ENCODE measurements around the gene ASB12.
"Not testable (repeated sequence)": the region's sequence is repeated elsewhere in the genome, so short reads cannot be mapped to it uniquely, and the experiment has no call there.

Gene ASB12

DNA sequence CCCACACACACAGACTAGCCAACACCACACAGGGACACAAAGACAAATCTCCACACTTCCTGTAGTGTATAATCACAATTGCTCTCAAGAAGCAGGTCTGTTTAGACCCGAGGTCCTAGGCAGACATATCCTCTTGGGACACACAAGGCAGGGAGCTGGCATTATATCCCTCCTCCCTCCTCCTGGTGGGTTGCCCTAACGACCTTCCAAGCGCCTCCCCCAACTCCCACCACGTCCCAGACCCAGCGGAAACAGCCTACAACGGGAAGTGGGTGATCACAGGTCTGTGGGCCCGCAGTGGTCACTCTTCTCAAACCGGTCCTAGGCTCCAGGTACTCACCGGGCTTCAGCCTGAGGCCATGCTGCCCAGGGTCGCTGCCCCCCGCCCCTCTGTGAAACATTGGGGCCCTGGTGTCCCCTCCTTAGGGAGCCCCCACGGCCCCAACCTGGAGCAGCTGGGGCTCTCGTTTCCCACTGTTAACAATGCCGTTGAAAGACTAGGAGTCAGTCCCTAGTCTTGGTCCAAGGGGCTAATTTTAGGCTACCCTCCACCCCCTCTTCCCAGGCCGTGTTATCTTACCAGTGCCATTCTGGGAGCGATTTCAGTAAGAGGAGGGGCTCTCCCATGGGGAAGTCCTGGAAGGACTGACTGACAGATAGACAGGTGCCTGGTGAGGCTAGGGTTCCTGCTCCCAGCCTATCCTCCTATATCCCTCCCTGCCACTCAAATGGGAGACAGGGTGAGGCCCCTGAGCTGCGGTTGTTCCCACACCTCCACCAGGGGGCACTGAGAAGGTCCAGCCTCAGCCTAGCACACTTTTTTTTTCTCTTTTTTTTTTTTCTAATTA is at the start of gene ASB12:
Gene ASB12, minus strand, starts transcription at position 485 of the 848 bp plus-strand sequence. CDS start 4,957 bp downstream, outside the sequence.
- no peak for DNase-seq (ENCODE audit: low spot score)

DNA sequence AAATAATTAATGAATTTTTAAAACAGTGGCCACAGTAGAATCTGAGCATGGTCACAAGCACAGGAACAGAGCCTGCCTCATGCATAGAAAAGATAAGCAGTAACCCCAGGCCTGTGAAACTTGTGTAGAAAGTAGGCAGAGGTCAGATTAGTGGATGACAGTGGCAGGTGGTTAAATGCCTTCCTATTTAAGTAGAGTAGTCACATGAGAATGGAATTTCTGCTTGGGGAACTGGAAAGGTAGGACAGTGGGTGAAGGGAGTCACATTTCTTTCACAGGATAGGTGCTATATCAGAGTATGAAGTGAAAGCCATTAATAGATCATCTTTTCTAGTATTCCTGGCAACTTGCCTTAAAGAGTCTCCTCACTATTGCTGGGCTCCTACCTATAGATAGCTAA is 34.9 kb upstream of the ASB12 start:
- no peak for DNase-seq (ENCODE audit: low spot score)

GRCh38 chrX:64229154-64229553 is 1.3 kb downstream of the ASB12 start:
- DNase-seq (ENCODE audit: low spot score): no peak

- no peak for DNase-seq (ENCODE audit: low spot score)
Measured at GRCh38 chrX:64218023-64218422, 12.4 kb downstream of the ASB12 start.

GRCh38 chrX:64213989-64214388 is 16.4 kb downstream of the ASB12 start:
- not testable (repeated sequence) for DNase-seq (ENCODE audit: low spot score)

DNA sequence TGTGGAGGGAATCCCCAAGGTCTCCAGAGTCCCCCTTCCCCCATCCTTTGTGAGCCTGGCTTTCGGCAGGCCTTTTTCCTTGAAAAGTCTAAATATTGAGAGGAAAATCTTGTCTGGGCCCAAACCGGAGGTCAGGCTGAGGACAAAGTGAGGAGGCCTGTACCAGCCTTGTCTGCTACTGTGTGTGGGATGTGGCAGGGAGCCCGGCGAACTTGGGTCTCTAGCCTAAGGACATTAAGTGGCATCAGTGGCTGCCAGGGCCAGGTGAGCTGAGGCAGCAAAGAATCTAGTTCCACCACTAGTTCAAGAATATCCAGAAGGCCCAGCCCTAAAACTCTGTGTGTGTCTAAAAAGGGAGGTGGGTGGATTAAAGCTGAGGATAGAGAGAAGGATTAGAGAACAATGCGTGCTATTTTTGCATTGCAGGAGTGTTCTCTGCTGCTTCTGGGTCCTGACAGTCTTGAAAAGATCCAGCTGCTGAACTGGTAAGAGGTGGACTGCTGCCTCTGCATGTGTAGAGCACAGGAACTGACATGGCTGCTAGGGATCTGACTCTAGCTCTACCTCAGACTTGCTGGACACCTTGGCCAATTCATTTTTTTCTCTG is 23.7 kb downstream of the ASB12 start:
- no peak for DNase-seq (ENCODE audit: low spot score)

DNA sequence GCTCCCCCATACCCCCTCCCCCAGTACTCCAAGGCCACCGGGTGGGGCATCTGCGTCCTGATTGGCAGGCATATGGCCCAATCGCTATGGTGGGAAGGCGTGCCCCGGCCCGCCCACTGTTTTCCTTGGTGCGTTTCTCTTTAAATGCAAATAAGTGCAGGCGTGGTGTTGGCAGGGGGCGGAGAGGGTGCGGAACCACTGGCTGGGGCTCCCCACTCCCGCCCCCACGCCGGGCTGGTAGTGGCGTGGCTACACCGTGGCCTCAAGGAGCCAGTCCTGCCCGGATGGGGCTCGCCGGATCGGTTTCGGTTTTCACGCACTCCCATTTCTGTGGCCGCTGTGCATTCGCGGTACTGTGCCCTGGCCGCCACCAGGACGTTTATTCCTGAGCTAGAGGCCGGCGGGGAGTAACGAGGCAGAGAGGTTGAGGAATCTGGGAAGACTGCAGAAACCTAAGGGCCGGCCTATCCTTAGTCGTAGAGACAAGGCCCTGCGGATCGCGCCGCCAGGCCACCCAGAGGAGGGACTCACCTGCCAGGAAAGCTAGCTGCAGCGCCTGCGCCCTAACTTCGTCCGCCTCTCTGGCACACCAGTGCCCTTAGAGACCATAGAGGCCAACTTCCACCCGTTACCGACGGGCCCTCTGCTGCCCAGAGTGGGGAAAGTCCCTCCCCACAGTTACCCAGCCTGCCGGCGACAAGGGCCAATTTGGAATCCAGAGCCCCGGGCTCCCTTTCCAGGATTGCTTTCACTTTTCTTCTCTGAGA is 24.5 kb downstream of the ASB12 start:
- DNase-seq (ENCODE audit: low spot score): peak; percentile 60

- no peak for DNase-seq (ENCODE audit: low spot score)
Measured at GRCh38 chrX:64205441-64205734, 25.0 kb downstream of the ASB12 start, which contains the start of gene AMER1. TSS of gene AMER1 (minus strand) at chrX:64205708. CDS start at chrX:64193286, 12,422 bp downstream.

DNA sequence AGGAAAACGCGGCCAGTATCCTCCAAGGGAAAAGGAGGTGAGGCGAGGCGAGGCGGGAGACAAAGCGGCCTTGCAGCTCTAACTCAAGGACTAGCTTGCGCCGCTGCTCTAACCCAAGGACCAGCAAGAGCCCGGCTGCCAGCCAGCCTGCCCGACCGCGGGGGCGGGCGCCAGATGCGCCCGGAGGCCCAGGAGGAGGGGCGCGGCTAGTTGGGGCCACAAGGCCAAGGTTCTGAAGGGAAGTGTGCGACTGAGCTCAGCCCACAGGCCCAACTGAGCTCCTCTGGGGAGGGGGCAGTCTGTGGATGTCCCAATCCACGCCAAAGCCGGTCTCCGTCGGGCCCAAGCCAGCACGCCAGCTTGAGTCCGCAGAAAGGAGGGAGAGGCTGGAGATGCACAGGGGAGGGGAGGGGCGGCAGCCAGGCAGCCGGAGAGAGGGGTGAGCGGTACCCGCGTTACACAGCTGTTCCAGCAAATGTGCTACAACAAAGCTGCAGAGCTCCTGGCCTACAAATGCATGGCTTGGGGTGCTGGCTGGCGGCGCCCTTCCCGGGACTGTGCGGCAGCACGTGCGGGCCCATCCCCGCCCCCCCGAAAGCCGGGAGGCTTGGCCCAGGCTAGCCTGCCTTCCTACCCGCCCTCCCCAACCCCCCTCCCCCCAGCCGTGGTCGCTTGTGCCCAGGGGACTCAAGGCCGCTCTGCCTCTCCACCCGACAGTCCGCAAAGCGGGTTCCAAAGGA is 25.5 kb downstream of the ASB12 start:
- no peak for DNase-seq (ENCODE audit: low spot score)

GRCh38 chrX:64204252-64204651 is 26.2 kb downstream of the ASB12 start:
- DNase-seq (ENCODE audit: low spot score): peak; percentile 5

GRCh38 chrX:64202808-64203325 is 27.5 kb downstream of the ASB12 start:
- DNase-seq (ENCODE audit: low spot score): no peak

- no peak for DNase-seq (ENCODE audit: low spot score)
Measured at GRCh38 chrX:64198036-64198435, 32.4 kb downstream of the ASB12 start.

- DNase-seq (ENCODE audit: low spot score): no peak
Measured at GRCh38 chrX:64196606-64197005, 33.8 kb downstream of the ASB12 start.

- no peak for DNase-seq (ENCODE audit: low spot score)
Measured at GRCh38 chrX:64195862-64196261, 34.5 kb downstream of the ASB12 start.

GRCh38 chrX:64192673-64193072 is 37.7 kb downstream of the ASB12 start:
- no peak for DNase-seq (ENCODE audit: low spot score)

- DNase-seq (ENCODE audit: low spot score): no peak
Measured at GRCh38 chrX:64192040-64192439, 38.4 kb downstream of the ASB12 start.

DNA sequence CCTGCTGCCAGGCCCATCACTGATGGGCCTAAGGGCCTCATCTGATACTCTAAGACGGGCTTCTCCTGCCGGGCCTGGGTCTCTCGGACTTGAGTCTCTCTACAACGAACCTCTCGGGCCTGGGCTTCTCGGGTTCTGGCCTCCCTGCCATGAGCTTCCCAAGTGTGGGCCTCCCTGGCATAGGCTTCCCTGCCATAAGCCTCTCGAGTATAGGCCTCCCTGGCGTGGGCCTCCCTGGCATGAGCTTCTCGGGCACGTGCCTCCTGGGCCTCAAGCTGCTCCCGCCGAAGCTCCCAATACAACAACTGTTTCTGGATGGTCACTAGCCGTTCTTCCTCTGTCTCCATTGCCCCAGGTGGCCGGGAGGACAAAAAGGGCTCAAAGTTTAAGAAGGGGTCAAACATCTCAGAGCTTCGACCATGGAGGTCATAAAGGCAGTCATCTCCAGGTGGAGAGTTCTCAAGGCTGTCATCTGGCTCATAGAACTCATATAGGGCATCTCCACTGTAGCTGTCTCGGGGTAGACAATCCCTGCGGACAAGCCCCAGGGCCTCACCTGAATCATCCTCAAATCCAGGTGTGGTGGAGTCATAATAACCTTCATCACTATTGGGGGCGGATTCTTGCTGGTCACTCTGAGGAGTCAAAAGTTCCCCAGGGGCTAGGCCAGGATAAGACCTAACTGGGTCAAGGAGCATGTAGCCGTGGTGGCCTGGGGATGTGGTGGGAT is 39.0 kb downstream of the ASB12 start:
- no peak for DNase-seq (ENCODE audit: low spot score)

DNA sequence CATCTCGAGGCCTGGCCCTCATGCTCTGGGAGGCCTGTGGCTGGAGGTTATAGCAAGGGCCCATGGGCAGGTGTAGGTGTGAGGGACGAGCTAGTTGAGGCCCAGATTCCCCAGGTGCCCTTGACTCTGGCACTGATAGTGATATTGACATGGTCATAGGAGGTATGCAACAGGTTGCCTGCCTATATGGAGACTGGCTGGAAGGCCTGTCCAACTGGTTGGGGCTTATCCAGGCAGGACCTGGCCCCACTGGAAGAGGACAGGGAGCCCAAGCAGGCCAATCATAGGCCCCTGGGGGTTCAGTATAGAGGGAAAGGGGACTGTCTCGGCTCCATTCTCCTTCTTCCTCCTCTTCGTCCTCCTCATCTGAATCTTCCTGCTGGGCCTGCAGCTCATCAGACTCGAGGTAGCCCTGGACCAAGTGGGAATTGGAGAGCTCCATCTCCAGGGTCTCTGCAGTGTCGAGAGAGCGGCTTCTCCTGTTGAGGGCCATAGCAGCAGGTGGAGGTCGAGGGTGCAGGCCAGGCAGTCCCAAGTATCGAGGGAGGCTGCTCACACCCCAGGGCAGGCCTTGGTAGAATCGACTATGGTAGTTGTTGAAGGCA is 40.2 kb downstream of the ASB12 start:
- DNase-seq (ENCODE audit: low spot score): no peak

DNA sequence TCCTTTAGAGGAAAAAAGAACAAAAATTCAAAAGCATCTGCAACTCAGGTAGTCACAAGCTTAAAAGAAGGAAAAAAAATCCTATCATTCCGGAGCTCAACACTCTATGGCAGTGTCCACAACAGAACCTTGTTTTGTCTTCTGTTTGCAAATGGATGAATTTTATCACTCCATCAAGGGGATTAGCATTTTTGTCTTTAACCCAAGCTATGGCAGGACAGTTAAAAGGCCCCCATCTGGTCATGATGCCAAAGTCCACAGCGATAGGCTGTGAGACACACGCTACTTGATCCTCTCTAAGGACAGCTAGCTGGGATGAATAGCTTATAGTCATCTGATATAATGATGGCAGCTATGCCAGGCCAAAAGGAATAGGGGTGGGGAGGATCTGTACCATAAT is 41.5 kb downstream of the ASB12 start:
- no peak for DNase-seq (ENCODE audit: low spot score)

DNA sequence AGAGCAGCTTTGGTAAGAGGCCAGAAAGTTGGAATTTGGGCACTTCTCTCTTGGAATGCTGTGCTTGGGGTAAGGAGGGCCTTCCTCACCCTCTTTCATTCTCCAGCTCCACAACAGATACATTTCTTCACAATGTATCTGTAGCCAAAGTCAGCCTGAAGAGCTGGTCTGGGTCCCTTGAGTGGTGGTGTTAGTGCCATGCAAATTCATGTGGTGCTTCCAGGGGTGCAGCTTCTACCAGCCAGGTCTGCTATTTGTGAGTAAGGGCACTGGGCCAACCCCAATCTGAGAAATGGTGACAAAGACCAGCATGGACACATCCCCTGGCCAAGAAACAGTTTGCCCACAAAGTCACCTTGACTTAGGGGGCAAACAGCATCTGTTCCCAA is 42.7 kb downstream of the ASB12 start:
- no peak for DNase-seq (ENCODE audit: low spot score)
